Activated CD8-positive, alpha-beta memory T cell treated with anti-CD3 and anti-CD28 coated beads, Interleukin-2, amount 10 ng/mL, durations not matched to agents 7 days and 5 days (primary cell): Measurements from ENCODE around the gene EBF3. TPM values are rescaled to one million over a fixed set of nuclear protein-coding genes. Genes with fewer than 3 reads are reported as not detected.

ENCODE experiments used
- ATAC-seq: fragments of 150-1000 bp; cut with Tn5 transposase; one replicate; pipeline ENCODE4 v1.10.0; 2021; ENCODE audit warnings: moderate library complexity
- CTCF ChIA-PET: fragments of 350-600 bp; sonication (Branson Sonifier 250); formaldehyde crosslinking; loops from one replicate; lab custom pipeline; 2021; ENCODE audit warnings: antibody characterized with exemption; lab: Charles Lee
- DNase-seq: peaks from one replicate; pipeline ENCODE4 v3.0.0-alpha.2; 2020
- H3K27ac Mint-ChIP-seq: one replicate; pipeline ENCODE4 v1.8.0; 2021; ENCODE audit warnings: mild to moderate bottlenecking, mixed read lengths
- H3K27me3 Mint-ChIP-seq: one replicate; pipeline ENCODE4 v1.8.0; 2021; ENCODE audit warnings: mixed read lengths
- H3K36me3 Mint-ChIP-seq: one replicate; pipeline ENCODE4 v1.8.0; 2021; ENCODE audit warnings: mild to moderate bottlenecking, mixed read lengths
- H3K4me1 Mint-ChIP-seq: one replicate; pipeline ENCODE4 v1.8.0; 2021; ENCODE audit warnings: mixed read lengths
- H3K4me3 Mint-ChIP-seq: one replicate; pipeline ENCODE4 v1.8.0; 2021; ENCODE audit warnings: mild to moderate bottlenecking, moderate library complexity, mixed read lengths
- H3K9me3 Mint-ChIP-seq: one replicate; pipeline ENCODE4 v1.8.0; 2022; ENCODE audit warnings: low read depth, mixed read lengths
- total RNA-seq, 2 experiments: library from RNA; stranded (reverse); gene quantifications; one replicate each; pipeline ENCODE4 v1.2.3, GENCODE V29; 2021

Gene EBF3
- total RNA-seq, 2 experiments from 2014 or later = not detected

- no peak overlapping the region for H3K4me3 Mint-ChIP-seq
- no peaks in the 10 kb centered on the region for H3K9me3 Mint-ChIP-seq
- no peaks in the 10 kb centered on the region for H3K36me3 Mint-ChIP-seq
- peaks cover 37% of the 10 kb centered on the region for H3K27me3 Mint-ChIP-seq
- CTCF ChIA-PET = no interaction called here
- DNase-seq (no peak), ATAC-seq (no peak)
- no peaks in the 10 kb centered on the region for H3K4me1 Mint-ChIP-seq
- H3K27ac Mint-ChIP-seq = no peak overlapping the region
These were observed 12.7 kb downstream of the EBF3 start for GRCh38 chr10:129951101-129951969.

- Mint-ChIP-seq H3K4me1 (no peaks in the 10 kb centered on the region), H3K36me3 (no peaks in the 10 kb centered on the region), H3K4me3 (no peak overlapping the region), H3K9me3 (no peaks in the 10 kb centered on the region), H3K27me3 (peaks cover 31% of the 10 kb centered on the region), H3K27ac (no peak overlapping the region)
- ATAC-seq (no peak), DNase-seq (no peak)
- CTCF ChIA-PET = no interaction called here
These were observed 13.4 kb downstream of the EBF3 start for GRCh38 chr10:129950676-129951075.

- DNase-seq = no peak
- peaks cover 23% of the 10 kb centered on the region for H3K27me3 Mint-ChIP-seq
- no peaks in the 10 kb centered on the region for H3K4me1 Mint-ChIP-seq
- ATAC-seq = no peak
- H3K36me3 Mint-ChIP-seq = no peaks in the 10 kb centered on the region
- H3K4me3 Mint-ChIP-seq = no peak overlapping the region
- CTCF ChIA-PET = no interaction called here
- H3K27ac Mint-ChIP-seq = no peak overlapping the region
- H3K9me3 Mint-ChIP-seq = no peaks in the 10 kb centered on the region
These were observed 14.2 kb downstream of the EBF3 start for GRCh38 chr10:129949891-129950291.

- CTCF ChIA-PET = no interaction called here
- peaks cover 18% of the 10 kb centered on the region for H3K27me3 Mint-ChIP-seq
- DNase-seq = no peak
- no peak for ATAC-seq
- H3K36me3 Mint-ChIP-seq = no peaks in the 10 kb centered on the region
- no peak overlapping the region for H3K27ac Mint-ChIP-seq
- no peaks in the 10 kb centered on the region for H3K9me3 Mint-ChIP-seq
- no peaks in the 10 kb centered on the region for H3K4me1 Mint-ChIP-seq
- H3K4me3 Mint-ChIP-seq = no peak overlapping the region
These were observed 14.7 kb downstream of the EBF3 start for GRCh38 chr10:129949411-129949810.

- no peak for DNase-seq
- CTCF ChIA-PET = no interaction called here
These were observed 17.2 kb downstream of the EBF3 start for GRCh38 chr10:129946859-129947258.

GRCh38 chr10:129945941-129946760 is 17.9 kb downstream of the EBF3 start:
- no peak overlapping the region for H3K4me3 Mint-ChIP-seq
- DNase-seq (no peak), ATAC-seq (no peak)
- peaks cover 16% of the 10 kb centered on the region for H3K27me3 Mint-ChIP-seq
- CTCF ChIA-PET = no interaction called here
- no peaks in the 10 kb centered on the region for H3K4me1 Mint-ChIP-seq
- H3K36me3 Mint-ChIP-seq = no peaks in the 10 kb centered on the region
- H3K9me3 Mint-ChIP-seq = no peaks in the 10 kb centered on the region
- H3K27ac Mint-ChIP-seq = no peak overlapping the region

More at GRCh38 chr10:129946859-129947258, 17.2 kb downstream of the EBF3 start:
- H3K27ac Mint-ChIP-seq = no peak overlapping the region
- no peak overlapping the region for H3K4me3 Mint-ChIP-seq
- H3K9me3 Mint-ChIP-seq = no peaks in the 10 kb centered on the region
- no peak for ATAC-seq
- no peaks in the 10 kb centered on the region for H3K36me3 Mint-ChIP-seq
- H3K4me1 Mint-ChIP-seq = no peaks in the 10 kb centered on the region
- H3K27me3 Mint-ChIP-seq = peaks cover 16% of the 10 kb centered on the region

GRCh38 chr10:129945526-129945925 is 18.5 kb downstream of the EBF3 start:
- Mint-ChIP-seq H3K27ac (no peak overlapping the region), H3K27me3 (peaks cover 12% of the 10 kb centered on the region), H3K4me3 (no peak overlapping the region), H3K4me1 (no peaks in the 10 kb centered on the region), H3K36me3 (no peaks in the 10 kb centered on the region), H3K9me3 (no peaks in the 10 kb centered on the region)
- DNase-seq = no peak
- ATAC-seq = no peak
- CTCF ChIA-PET = no interaction called here

GRCh38 chr10:129945064-129945463 is 19.0 kb downstream of the EBF3 start:
- no peaks in the 10 kb centered on the region for H3K9me3 Mint-ChIP-seq
- CTCF ChIA-PET = no interaction called here
- no peak overlapping the region for H3K4me3 Mint-ChIP-seq
- H3K27ac Mint-ChIP-seq = no peak overlapping the region
- no peak for ATAC-seq
- DNase-seq = no peak
- no peaks in the 10 kb centered on the region for H3K36me3 Mint-ChIP-seq
- H3K27me3 Mint-ChIP-seq = peaks cover 9% of the 10 kb centered on the region
- no peaks in the 10 kb centered on the region for H3K4me1 Mint-ChIP-seq

- Mint-ChIP-seq H3K36me3 (no peaks in the 10 kb centered on the region), H3K4me3 (no peak overlapping the region), H3K27ac (no peak overlapping the region), H3K4me1 (no peaks in the 10 kb centered on the region), H3K9me3 (no peaks in the 10 kb centered on the region), H3K27me3 (peaks cover 5% of the 10 kb centered on the region)
- ATAC-seq (no peak), DNase-seq (no peak)
- CTCF ChIA-PET = no interaction called here
These were observed 19.6 kb downstream of the EBF3 start for GRCh38 chr10:129944456-129944855.

GRCh38 chr10:129942936-129943715 is 20.9 kb downstream of the EBF3 start:
- H3K36me3 Mint-ChIP-seq = no peaks in the 10 kb centered on the region
- no peaks in the 10 kb centered on the region for H3K9me3 Mint-ChIP-seq
- no peak overlapping the region for H3K4me3 Mint-ChIP-seq
- ATAC-seq (no peak), DNase-seq (no peak)
- H3K27ac Mint-ChIP-seq = no peak overlapping the region
- CTCF ChIA-PET = no interaction called here
- H3K27me3 Mint-ChIP-seq = no peaks in the 10 kb centered on the region
- no peaks in the 10 kb centered on the region for H3K4me1 Mint-ChIP-seq

- Mint-ChIP-seq H3K27me3 (no peaks in the 10 kb centered on the region), H3K4me3 (no peak overlapping the region), H3K27ac (no peak overlapping the region), H3K9me3 (no peaks in the 10 kb centered on the region), H3K36me3 (no peaks in the 10 kb centered on the region), H3K4me1 (no peaks in the 10 kb centered on the region)
- DNase-seq = no peak
- CTCF ChIA-PET = no interaction called here
- no peak for ATAC-seq
These were observed 21.7 kb downstream of the EBF3 start for GRCh38 chr10:129942391-129942790.

- CTCF ChIA-PET = no interaction called here
- Mint-ChIP-seq H3K27me3 (no peaks in the 10 kb centered on the region), H3K4me1 (no peaks in the 10 kb centered on the region), H3K4me3 (no peak overlapping the region), H3K9me3 (no peaks in the 10 kb centered on the region), H3K36me3 (no peaks in the 10 kb centered on the region), H3K27ac (no peak overlapping the region)
- ATAC-seq = no peak
- DNase-seq = no peak
These were observed 22.1 kb downstream of the EBF3 start for GRCh38 chr10:129942019-129942277.

GRCh38 chr10:129941199-129942018 is 22.7 kb downstream of the EBF3 start:
- ATAC-seq (no peak), DNase-seq (no peak)
- H3K4me3 Mint-ChIP-seq = no peak overlapping the region
- H3K9me3 Mint-ChIP-seq = no peaks in the 10 kb centered on the region
- H3K36me3 Mint-ChIP-seq = no peaks in the 10 kb centered on the region
- CTCF ChIA-PET = no interaction called here
- H3K27ac Mint-ChIP-seq = no peak overlapping the region
- H3K27me3 Mint-ChIP-seq = no peaks in the 10 kb centered on the region
- no peaks in the 10 kb centered on the region for H3K4me1 Mint-ChIP-seq
